DND-41 (cell line): Measurements from ENCODE around the gene MRPS27.

Experiments used
- ATAC-seq: fragments of 200-7000 bp; cut with Tn5 transposase; 3 replicates; pipeline ENCODE4 v1.9.1; 2021; ENCODE audit warnings: low read depth; ENCODE audit not compliant: insufficient read depth
- DNase-seq: peaks from one replicate; pipeline ENCODE4 v3.0.0-alpha.2; 2020
- H2AFZ ChIP-seq: 2 replicates; pipeline ENCODE4 v1.6.0; 2012; ENCODE audit warnings: low read depth, low read length
- H3K27ac ChIP-seq: 2 replicates; pipeline ENCODE4 v1.5.1; 2012; ENCODE audit warnings: low read length, inconsistent platforms
- H3K27me3 ChIP-seq: fragments of 200-600 bp; sonication (generic); 2 replicates; pipeline ENCODE4 v1.6.0; 2012; ENCODE audit warnings: low read length, mild to moderate bottlenecking, inconsistent platforms; ENCODE audit not compliant: insufficient read depth, poor library complexity
- H3K36me3 ChIP-seq: 2 replicates; pipeline ENCODE4 v1.5.1; 2012; ENCODE audit warnings: low read length, inconsistent platforms; ENCODE audit not compliant: insufficient read depth
- H3K4me1 ChIP-seq: 2 replicates; pipeline ENCODE4 v1.5.1; 2012; ENCODE audit warnings: mild to moderate bottlenecking, low read length; ENCODE audit not compliant: insufficient read depth
- H3K4me2 ChIP-seq: 2 replicates; pipeline ENCODE4 v1.6.0; 2012; ENCODE audit warnings: mild to moderate bottlenecking, moderate library complexity, low read length, inconsistent platforms; ENCODE audit not compliant: insufficient read depth
- H3K4me3 ChIP-seq, 2 experiments: fragments of 200-600 bp in 1 of 2; shearing (Covaris generic) in 1 of 2; 2 replicates each; pipeline ENCODE4 v1.5.1; 2012 to 2016; ENCODE audit warnings: inconsistent platforms in 2 of 2, low read length in 2 of 2, mild to moderate bottlenecking in 2 of 2, low read depth in 1 of 2, moderate library complexity in 1 of 2
- H3K79me2 ChIP-seq: 2 replicates; pipeline ENCODE4 v1.6.0; 2012; ENCODE audit warnings: low read length, inconsistent platforms; ENCODE audit not compliant: insufficient read depth
- H3K9ac ChIP-seq: 2 replicates; pipeline ENCODE4 v1.6.0; 2012; ENCODE audit warnings: low read depth, mild to moderate bottlenecking, inconsistent platforms, low read length, moderate library complexity
- H3K9me3 ChIP-seq: 2 replicates; pipeline ENCODE4 v1.5.1; 2012; ENCODE audit warnings: low read length, moderate library complexity, mild to moderate bottlenecking, inconsistent platforms; ENCODE audit not compliant: insufficient read depth, severe bottlenecking
- H4K20me1 ChIP-seq: 2 replicates; pipeline ENCODE4 v1.6.0; 2012; ENCODE audit warnings: low read length; ENCODE audit not compliant: insufficient read depth
- CTCF ChIP-seq: IDR thresholded peaks from 2 replicates; pipeline ENCODE4 v1.5.1; 2012; ENCODE audit warnings: borderline replicate concordance, low read length, moderate library complexity, mild to moderate bottlenecking; ENCODE audit not compliant: poor library complexity, severe bottlenecking; ENCODE audit errors: extremely low read depth
- EZH2 ChIP-seq: IDR thresholded peaks from 3 replicates; pipeline ENCODE4 v1.6.1; 2012; ENCODE audit warnings: borderline replicate concordance, low read depth, mild to moderate bottlenecking, moderate library complexity, low read length, inconsistent platforms; ENCODE audit not compliant: severe bottlenecking

Gene MRPS27

GRCh38 chr5:72271702-72272101 is 48.3 kb downstream of the MRPS27 start:
- Histone ChIP-seq H3K9me3 (no peaks in the 10 kb centered on the region), H3K79me2 (peaks cover 12% of the 10 kb centered on the region; the same call in 1 of the 2 replicates), H3K27me3 (no peaks in the 10 kb centered on the region), H3K4me2 (no peak overlapping the region), H2AFZ (no peak overlapping the region), H3K36me3 (peaks cover 6% of the 10 kb centered on the region; the same call in 1 of the 2 replicates), H3K27ac (no peak overlapping the region), H3K9ac (no peak overlapping the region), H4K20me1 (peaks cover 16% of the 10 kb centered on the region; the same call in 1 of the 2 replicates), H3K4me3 (no peak overlapping the region), H3K4me1 (no peaks in the 10 kb centered on the region)
- ATAC-seq (no peak), DNase-seq (no peak)
- TF ChIP-seq EZH2: no peak
- TF ChIP-seq CTCF: no peak

- Histone ChIP-seq H2AFZ (no peak overlapping the region), H3K9ac (no peak overlapping the region), H3K9me3 (no peaks in the 10 kb centered on the region), H3K27ac (no peak overlapping the region), H3K4me2 (no peak overlapping the region), H3K4me3 (no peak overlapping the region), H3K79me2 (peaks cover 17% of the 10 kb centered on the region; the same call in 1 of the 2 replicates), H3K36me3 (peaks cover 6% of the 10 kb centered on the region; the same call in 1 of the 2 replicates), H3K27me3 (no peaks in the 10 kb centered on the region), H3K4me1 (no peaks in the 10 kb centered on the region), H4K20me1 (peaks cover 20% of the 10 kb centered on the region; the same call in 1 of the 2 replicates)
- ATAC-seq (no peak), DNase-seq (no peak)
- TF ChIP-seq EZH2 (no peak), CTCF (no peak)
These were observed 50.0 kb downstream of the MRPS27 start for GRCh38 chr5:72270037-72270436.

- ATAC-seq (no peak), DNase-seq (no peak)
- no peak for TF ChIP-seq EZH2
- no peak for TF ChIP-seq CTCF
- Histone ChIP-seq H3K4me3 (no peak overlapping the region), H4K20me1 (peaks cover 21% of the 10 kb centered on the region; the same call in 1 of the 2 replicates), H3K9me3 (no peaks in the 10 kb centered on the region), H3K9ac (no peak overlapping the region), H3K36me3 (peaks cover 6% of the 10 kb centered on the region; the same call in 1 of the 2 replicates), H3K4me1 (no peaks in the 10 kb centered on the region), H3K27ac (no peak overlapping the region), H3K79me2 (peaks cover 21% of the 10 kb centered on the region), H3K4me2 (no peak overlapping the region), H2AFZ (no peak overlapping the region), H3K27me3 (no peaks in the 10 kb centered on the region)
These were observed 50.6 kb downstream of the MRPS27 start for GRCh38 chr5:72269411-72269780.
